D721Med (cell line): ENCODE results near the gene RFX3.

Experiments
- DNase-seq: peaks from one replicate; pipeline ENCODE4 v3.0.0; 2011; ENCODE audit warnings: low spot score; ENCODE audit not compliant: insufficient read length
- FAIRE-seq: peaks from 2 replicates; lab custom pipeline; 2011; peaks lifted over from hg19 to GRCh38; lab: Jason Lieb, UNC
- TF ChIP-seq, protein P1 (sequence below): IDR thresholded peaks from 2 replicates; pipeline ENCODE4 v1.5.1; 2012; ENCODE audit warnings: mild to moderate bottlenecking, control low read depth; ENCODE audit not compliant: insufficient read depth; ENCODE audit errors: missing control alignments

Gene RFX3

DNA sequence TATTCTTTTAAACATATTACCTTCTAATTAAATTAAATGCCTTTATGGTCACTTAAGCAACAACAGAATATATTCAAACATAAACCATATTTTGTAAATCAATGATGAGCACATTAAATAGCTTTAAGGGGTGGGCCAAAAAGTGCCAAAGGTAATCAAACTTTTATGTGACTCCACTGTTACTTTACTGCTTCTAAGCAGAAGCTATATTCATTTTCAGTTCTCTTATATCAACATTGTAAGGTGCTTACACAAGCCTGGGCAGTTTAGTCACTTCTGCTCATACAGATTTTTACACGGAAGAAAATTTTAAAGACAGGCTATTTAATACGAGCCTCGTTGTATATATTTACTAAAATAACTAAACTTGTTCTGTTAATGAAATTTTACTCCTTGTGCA is 29.9 kb downstream of the RFX3 start:
- FAIRE-seq (no peak), DNase-seq (no peak)
- TF ChIP-seq, protein P1, sequence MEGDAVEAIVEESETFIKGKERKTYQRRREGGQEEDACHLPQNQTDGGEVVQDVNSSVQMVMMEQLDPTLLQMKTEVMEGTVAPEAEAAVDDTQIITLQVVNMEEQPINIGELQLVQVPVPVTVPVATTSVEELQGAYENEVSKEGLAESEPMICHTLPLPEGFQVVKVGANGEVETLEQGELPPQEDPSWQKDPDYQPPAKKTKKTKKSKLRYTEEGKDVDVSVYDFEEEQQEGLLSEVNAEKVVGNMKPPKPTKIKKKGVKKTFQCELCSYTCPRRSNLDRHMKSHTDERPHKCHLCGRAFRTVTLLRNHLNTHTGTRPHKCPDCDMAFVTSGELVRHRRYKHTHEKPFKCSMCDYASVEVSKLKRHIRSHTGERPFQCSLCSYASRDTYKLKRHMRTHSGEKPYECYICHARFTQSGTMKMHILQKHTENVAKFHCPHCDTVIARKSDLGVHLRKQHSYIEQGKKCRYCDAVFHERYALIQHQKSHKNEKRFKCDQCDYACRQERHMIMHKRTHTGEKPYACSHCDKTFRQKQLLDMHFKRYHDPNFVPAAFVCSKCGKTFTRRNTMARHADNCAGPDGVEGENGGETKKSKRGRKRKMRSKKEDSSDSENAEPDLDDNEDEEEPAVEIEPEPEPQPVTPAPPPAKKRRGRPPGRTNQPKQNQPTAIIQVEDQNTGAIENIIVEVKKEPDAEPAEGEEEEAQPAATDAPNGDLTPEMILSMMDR = no peak

DNA sequence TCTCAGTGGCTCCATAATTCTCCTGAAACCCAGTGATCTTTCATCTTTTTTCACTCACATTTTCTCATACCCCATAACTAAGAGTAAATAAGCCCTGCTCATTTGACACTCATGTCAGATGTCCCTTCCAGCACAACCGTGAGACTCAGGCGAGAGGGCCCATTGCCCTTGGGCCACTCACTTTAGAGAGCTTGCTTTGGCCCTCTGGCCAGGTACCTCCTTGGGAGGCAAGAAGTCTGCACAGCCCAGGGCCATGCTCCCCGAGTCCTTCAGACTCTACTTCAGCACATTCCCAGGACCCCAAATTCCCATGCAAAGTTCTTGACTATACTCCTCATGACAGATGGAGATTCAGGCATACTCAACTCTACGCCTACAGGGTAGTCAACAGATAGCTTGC is 33.6 kb downstream of the RFX3 start:
- FAIRE-seq = no peak
- TF ChIP-seq, protein P1 = no peak
- DNase-seq = no peak

DNA sequence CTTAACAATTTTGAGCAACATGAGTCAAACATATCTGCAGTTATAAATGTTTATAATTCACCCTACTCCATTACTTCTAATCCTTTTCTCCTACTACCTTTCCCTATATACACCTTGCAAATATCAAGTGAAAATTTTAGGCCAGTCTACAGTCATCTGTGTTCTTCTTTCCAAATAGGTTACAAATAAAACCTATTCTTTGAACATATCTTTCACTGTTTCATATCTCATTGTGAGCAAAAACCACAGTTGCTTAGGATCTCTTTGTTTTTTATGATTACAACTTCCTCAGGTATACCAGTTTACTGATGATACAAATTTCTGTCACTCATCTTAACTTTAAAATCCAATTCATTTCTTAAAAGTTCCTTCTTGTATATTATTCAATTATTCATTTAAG is 34.4 kb downstream of the RFX3 start:
- DNase-seq = no peak
- TF ChIP-seq, protein P1 = no peak
- no peak for FAIRE-seq

DNA sequence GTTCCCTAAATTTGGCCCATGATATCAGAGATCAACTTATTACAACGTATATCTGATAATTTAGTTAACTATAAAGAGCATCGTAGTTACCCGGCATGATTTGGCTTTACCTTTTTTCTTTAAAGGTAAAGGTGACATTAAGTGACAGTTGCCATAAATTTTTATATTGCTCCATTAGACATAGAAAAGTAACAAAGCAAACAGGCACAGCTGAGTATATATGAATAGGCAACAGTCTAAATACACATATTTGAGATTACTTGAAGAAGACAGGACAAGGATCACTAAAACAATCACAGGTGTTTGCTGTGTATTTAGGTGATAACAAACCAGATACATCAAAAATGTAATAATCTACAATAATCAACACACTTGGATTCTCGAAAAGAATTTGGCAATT is 34.8 kb downstream of the RFX3 start:
- TF ChIP-seq, protein P1 = no peak
- FAIRE-seq (peak; percentile 16), DNase-seq (no peak)

DNA sequence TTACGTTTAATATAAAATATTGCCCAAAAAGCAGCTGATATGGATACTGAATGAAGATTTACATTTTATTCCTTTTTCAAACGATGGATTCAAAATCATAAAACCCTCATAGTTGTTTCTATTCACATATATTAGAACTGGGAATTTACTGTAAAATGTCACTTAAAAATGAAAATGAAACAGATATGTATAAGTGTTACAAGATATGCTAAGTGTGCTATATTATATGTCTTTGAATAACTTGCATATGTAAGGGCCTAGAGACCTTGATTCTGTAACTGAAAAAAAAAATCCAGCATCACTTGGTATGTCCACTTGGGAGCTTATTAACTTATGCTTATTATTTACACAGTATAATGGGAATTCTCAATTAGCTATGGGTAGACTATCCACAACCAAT is 43.2 kb downstream of the RFX3 start:
- TF ChIP-seq, protein P1 = no peak
- FAIRE-seq = no peak
- DNase-seq = no peak

DNA sequence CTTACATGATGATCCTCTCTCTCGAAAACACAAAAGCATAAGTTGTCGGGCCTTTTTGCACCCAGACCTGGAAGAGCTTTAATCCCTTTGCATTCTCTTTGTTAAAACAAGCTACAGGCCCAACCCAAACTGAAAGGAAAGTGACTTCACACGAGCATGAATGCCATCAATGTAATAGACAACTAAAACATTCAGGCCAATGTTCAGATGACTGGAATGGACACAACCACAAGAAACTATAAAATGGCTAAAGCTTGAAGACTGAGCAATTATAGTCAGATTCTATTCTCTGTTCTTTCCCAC is 45.5 kb downstream of the RFX3 start:
- TF ChIP-seq, protein P1 = no peak
- no peak for DNase-seq
- FAIRE-seq = no peak

DNA sequence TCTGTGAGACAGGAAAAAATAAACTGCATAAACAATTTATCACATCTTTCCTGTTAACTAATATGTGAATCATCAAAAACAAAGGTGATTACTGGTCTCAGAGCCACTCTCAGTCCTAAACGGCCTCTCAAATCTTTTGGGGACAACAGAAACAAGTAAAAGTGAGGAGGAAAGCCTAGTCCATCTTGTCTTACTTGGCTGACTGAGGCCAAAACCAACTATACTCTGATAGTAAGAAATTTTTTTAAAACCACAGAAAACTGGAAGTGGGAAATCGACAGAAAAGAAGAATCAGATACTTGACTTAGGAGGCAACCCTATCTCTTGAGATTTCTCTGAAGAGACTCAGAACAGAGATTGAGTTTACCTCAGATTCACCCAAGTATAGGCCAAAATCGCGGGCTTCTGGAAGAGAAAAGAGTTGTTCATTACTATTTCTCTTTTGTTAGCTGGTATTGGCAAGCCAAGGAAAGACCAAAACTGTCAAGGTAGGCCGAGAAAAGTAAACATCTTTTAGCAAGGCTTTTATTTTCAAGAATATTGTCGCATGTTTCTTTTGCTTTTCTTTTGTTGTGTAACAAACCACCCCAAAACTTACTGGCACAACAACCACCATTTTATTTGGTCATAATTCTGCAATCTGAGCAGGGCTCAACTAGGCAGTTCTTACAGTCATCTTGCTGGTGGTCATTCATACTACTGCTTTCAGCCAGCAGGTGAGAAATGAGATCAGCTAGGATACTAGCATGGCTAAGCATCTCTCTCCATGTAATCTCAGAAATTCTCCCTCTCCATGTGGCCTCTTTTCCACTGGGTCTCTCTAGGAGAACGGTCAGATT is 46.1 kb downstream of the RFX3 start:
- no peak for FAIRE-seq
- no peak for DNase-seq

More for the DNA sequence above, 46.1 kb downstream of the RFX3 start:
- TF ChIP-seq, protein P1 = no peak
